ENCODE measurements around the gene GPX4.

The GPX4 gene

DNA sequence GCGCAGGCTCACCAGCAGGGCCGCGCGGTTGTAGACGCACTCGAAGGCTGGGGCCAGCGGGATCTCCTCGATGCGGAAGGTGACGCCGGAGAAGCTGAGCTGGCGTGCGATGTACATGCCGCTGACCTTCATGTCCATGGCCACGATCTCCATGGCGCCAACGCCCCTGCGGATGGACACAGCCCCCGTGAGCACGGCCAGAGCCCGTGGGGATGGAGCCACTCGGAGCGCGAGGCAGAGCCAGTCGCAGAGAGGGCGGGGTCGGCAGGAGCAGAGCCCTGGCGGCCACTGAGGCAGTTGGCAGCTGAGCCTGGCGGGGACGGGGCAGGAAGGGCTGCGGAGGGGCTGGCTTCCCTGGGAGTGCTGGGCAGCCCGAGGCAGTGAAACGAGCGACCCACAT, 15.2 kb downstream of the GPX4 start:
- no peak for DNase-seq
- H3K27me3 ChIP-seq (replicated peaks), result no peaks in the 10 kb centered on the region
- in situ Hi-C loops (cut with HindIII; ENCODE audit: low pct_ligation_motif_present, low sequenced_read_pairs), result loop anchor here (25.0 kb wide), 1 partner anchor 118 kb away; the partner anchor contains the start of genes ATP5F1D, CBARP and MIDN

DNA sequence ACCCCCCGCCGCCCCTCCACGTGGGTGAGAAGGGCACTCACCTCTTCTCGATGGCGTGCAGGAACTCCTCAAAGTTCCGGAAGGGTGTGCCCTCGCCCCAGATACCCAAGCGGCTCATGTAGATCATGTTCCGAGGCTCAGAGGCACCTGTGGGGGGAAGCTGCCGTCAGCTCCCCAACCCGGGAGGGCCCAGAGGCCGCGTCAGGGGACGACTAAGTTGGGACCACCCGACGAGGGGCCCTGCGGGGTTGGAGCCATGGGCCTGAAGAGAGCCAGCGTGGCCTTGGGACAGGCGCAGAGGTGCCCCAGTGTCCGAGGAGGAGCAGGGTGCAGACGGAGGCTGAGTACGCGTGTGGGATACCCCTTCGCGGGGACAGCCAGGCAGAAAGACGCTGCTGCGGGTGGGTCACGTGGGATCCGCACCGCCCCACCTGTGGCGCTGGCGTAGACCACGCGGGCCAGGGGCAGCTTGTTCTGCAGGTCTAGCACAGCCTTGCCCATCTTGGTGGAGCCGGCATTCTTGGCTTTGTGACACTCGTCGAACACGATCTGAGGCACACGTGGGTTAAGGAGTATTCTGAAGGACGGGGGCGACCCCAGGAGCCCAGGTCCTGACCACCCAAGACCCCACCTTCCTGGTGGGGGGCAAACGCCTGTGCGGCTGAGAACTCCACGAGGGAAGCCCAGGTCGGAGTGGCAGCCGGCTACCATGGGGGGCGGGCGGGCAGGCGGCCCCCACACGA, 15.9 kb downstream of the GPX4 start:
- in situ Hi-C loops (cut with HindIII; ENCODE audit: low pct_ligation_motif_present, low sequenced_read_pairs), result loop anchor here (25.0 kb wide), 1 partner anchor 118 kb away; the partner anchor contains the start of genes ATP5F1D, CBARP and MIDN
- Histone ChIP-seq H3K4me3 (ENCODE audit: low read depth, low read length) (no peak overlapping the region), H3K27me3 (replicated peaks) (no peaks in the 10 kb centered on the region), H3K36me3 (replicated peaks) (peaks cover 87% of the 10 kb centered on the region), H3K27ac (no peak overlapping the region)
- TF ChIP-seq CTCF (IDR thresholded peaks at IDR 0.05; ENCODE audit: low read depth, low read length, missing control alignments), result no peak
- DNase-seq, result no peak

More for the DNA sequence above, 15.2 kb downstream of the GPX4 start:
- no peak overlapping the region for H3K4me3 ChIP-seq (ENCODE audit: low read depth, low read length)
- no peak overlapping the region for H3K27ac ChIP-seq
- H3K36me3 ChIP-seq (replicated peaks), result peaks cover 87% of the 10 kb centered on the region
- no peak for TF ChIP-seq CTCF (IDR thresholded peaks at IDR 0.05; ENCODE audit: low read depth, low read length, missing control alignments)

DNA sequence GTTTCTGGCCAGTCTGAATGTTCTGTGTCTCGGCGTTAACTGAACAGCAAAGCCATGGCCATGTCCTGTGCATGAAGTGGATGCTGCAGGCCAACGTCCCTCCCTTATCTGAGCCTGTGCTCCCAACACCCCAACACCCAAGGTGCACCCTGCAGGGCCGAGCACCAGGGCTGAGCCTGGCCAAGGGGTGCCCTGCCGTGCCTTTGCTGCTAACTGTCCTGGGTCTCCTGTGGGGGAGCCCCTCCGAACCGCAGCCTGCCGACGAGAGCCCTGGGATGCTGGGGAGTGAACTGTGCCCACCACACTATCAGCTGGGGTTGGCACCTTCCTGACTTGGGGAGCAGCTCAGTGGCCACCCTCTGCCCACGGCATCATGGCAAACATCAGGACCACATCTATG, 17.6 kb downstream of the GPX4 start:
- H3K27ac ChIP-seq, result no peak overlapping the region
- DNase-seq, result no peak
- no peak for TF ChIP-seq CTCF (IDR thresholded peaks at IDR 0.05; ENCODE audit: low read depth, low read length, missing control alignments)
- no peak overlapping the region for H3K4me3 ChIP-seq (ENCODE audit: low read depth, low read length)
- H3K36me3 ChIP-seq (replicated peaks), result peaks cover 89% of the 10 kb centered on the region
- in situ Hi-C loops (cut with HindIII; ENCODE audit: low pct_ligation_motif_present, low sequenced_read_pairs), result loop anchor here (25.0 kb wide), 1 partner anchor 116 kb away; the partner anchor contains the start of genes ATP5F1D, CBARP and MIDN
- no peaks in the 10 kb centered on the region for H3K27me3 ChIP-seq (replicated peaks)

DNA sequence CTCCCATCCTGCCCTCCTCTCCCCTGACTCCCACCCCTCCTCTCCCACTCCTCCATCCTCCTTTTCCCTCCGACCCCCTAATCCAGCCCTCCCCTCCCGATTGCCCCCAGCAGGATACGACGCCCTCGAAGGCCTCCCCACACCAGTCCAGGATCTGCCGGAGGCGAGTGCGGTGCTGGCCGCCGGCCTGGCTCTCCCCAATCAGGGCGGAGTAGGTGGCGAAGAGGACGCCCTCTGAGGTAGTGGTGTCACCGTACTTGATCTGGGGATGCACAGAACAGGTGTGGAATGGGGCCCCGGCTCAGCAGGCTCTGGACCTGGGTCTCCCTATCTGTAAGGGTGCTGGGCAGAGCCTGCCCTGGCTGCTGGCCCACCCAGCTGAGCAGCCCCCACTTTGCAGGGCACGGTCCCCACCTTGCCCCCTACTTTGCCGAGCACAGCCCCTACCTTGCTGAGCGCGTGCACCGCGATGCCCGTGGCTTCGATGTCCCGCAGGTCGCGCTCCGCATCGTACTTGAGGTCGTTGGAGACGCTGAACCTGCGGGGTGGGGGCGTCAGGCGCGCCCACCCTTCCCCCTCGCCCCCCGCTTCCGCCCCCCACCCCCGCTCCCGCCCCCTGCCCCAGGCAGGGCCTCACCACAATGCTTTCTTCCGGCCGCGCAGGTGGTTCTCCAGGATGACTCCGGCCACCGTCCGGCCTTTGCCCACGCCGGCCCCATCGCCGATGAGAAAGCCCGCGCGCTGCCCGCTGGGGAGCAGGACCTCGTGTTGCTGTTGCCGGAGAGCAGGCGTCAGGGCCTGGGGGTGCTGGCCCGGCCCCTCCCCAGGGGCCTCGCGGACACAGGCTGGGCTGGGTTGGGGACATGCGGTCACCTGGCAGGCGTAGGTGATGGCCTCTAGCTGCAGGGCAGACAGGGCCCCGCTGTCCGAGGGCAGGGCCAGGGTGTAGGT, 18.5 kb downstream of the GPX4 start:
- TF ChIP-seq CTCF (IDR thresholded peaks at IDR 0.05; ENCODE audit: low read depth, low read length, missing control alignments), result no peak
- in situ Hi-C loops (cut with HindIII; ENCODE audit: low pct_ligation_motif_present, low sequenced_read_pairs), result loop anchor here (25.0 kb wide), 1 partner anchor 115 kb away; the partner anchor contains the start of genes ATP5F1D, CBARP and MIDN
- H3K4me3 ChIP-seq (ENCODE audit: low read depth, low read length), result no peak overlapping the region
- H3K27ac ChIP-seq, result no peak overlapping the region
- DNase-seq, result no peak
- peaks cover 88% of the 10 kb centered on the region for H3K36me3 ChIP-seq (replicated peaks)
- no peaks in the 10 kb centered on the region for H3K27me3 ChIP-seq (replicated peaks)

GRCh38 chr19:1122972-1123363, 19.2 kb downstream of the GPX4 start:
- peak; percentile 60 for DNase-seq
- Histone ChIP-seq H3K27me3 (replicated peaks) (no peaks in the 10 kb centered on the region), H3K36me3 (replicated peaks) (peaks cover 87% of the 10 kb centered on the region), H3K27ac (no peak overlapping the region), H3K4me3 (ENCODE audit: low read depth, low read length) (no peak overlapping the region)
- in situ Hi-C loops (cut with HindIII; ENCODE audit: low pct_ligation_motif_present, low sequenced_read_pairs), result loop anchor here (25.0 kb wide), 1 partner anchor 114 kb away; the partner anchor contains the start of genes ATP5F1D, CBARP and MIDN
- no peak for TF ChIP-seq CTCF (IDR thresholded peaks at IDR 0.05; ENCODE audit: low read depth, low read length, missing control alignments)

All from brain microvascular endothelial cell (primary cell).